Psoas muscle (tissue), 8 donors: ENCODE results near the gene ZNF180. TPM values are rescaled to one million over a fixed set of nuclear protein-coding genes. Genes with fewer than 3 reads are reported as not detected.

Experiments used
- ATAC-seq, 4 donors: fragments of 200-7000 bp; cut with Tn5 transposase; one replicate each; pipeline ENCODE4 v1.9.1; 2020; ENCODE audit warnings: moderate library complexity in 3 of 4, mild to moderate bottlenecking in 2 of 4
- DNase-seq, 2 donors: peaks; one replicate each; pipeline ENCODE4 v3.0.0-alpha.2; 2020
- H3K27ac ChIP-seq: fragments of 200-600 bp; one replicate; pipeline ENCODE4 v1.8.0; 2022
- H3K27me3 ChIP-seq, 3 donors: fragments of 200-600 bp in 1 of 3; one replicate each; pipeline versions ENCODE4 v1.6.1 to v1.8.0; 2013 to 2022; ENCODE audit warnings: low read length in 2 of 3, mild to moderate bottlenecking in 2 of 3, moderate library complexity in 1 of 3; ENCODE audit not compliant: insufficient read depth in 3 of 3
- H3K36me3 ChIP-seq, 2 donors: fragments of 200-600 bp in 1 of 2; one replicate each; pipeline versions ENCODE4 v1.6.1 to v1.8.0; 2013 to 2022; ENCODE audit warnings: low read depth in 1 of 2, mild to moderate bottlenecking in 1 of 2, moderate library complexity in 1 of 2; ENCODE audit not compliant: insufficient read depth in 1 of 2
- H3K4me1 ChIP-seq: fragments of 200-600 bp; one replicate; pipeline ENCODE4 v1.8.0; 2022
- H3K4me3 ChIP-seq: fragments of 200-600 bp; one replicate; pipeline ENCODE4 v1.8.0; 2022; ENCODE audit warnings: mild to moderate bottlenecking
- H3K9me3 ChIP-seq: fragments of 200-600 bp; one replicate; pipeline ENCODE4 v1.8.0; 2022
- CTCF ChIP-seq: fragments of 200-600 bp; IDR thresholded peaks from one replicate; pipeline ENCODE4 v1.8.0; 2022; ENCODE audit warnings: antibody characterized with exemption
- WGBS, 3 donors: extraction: QIAGEN DNeasy Blood & Tissue Kit; methylation state at CpG; one replicate each; pipeline versions ENCODE4 v1.1.6 to v1.1.7; 2013; 5-methylcytosine and 5-hydroxymethylcytosine counted together
- intact Hi-C, 2 donors: fragments of 100-400 bp; cut with DNase I; formaldehyde crosslinking; loops; one replicate each; pipeline versions ENCODE4 v1.11.0 to v1.14.2; 2022
- polyA plus RNA-seq, 3 donors: library from polyadenylated mRNA; stranded (reverse); fragments of 200-250 nt; gene quantifications; one replicate each; pipeline ENCODE4 v1.2.3, GENCODE V29; 2013
- total RNA-seq, 4 donors: library from RNA; stranded (reverse); fragmentation: NEBNext Ultra II Directional in 2 of 4; extraction: Animal tissue kit (Norgen Biotek cat#: 25700) in 2 of 4; gene quantifications; one replicate each; pipeline versions ENCODE4 v1.2.1 to v1.2.4, GENCODE V29; 2021 to 2023
- donor health status: healthy with polysubstance abuse.
- donor health status: DM: no; HTN: no; CAD: no; lungs with moderate emphysema.
- donor health status: Bipolar disorder and iron deficiency.
- donor health status: healthy.
- donor health status: DM: yes; HTN: yes; CAD: no.
- donor health status: DM: no; HTN: no; CAD: no.
- donor health status: DM: no; HTN: no; CAD: no.
- donor health status: DM: yes; HTN: yes; CAD: no.

ZNF180 gene
- total and polyA plus RNA-seq, 7 donors: 1.9 to 3.8 (median 2.6) TPM

GRCh38 chr19:44521370-44521769, 21.0 kb upstream of the ZNF180 start:
- ATAC-seq: no peak
- no peak for DNase-seq
- Histone ChIP-seq H3K4me1 (no peaks in the 10 kb centered on the region), H3K36me3 (no peaks in the 10 kb centered on the region), H3K9me3 (no peaks in the 10 kb centered on the region), H3K4me3 (no peak overlapping the region), H3K27ac (no peak overlapping the region), H3K27me3 (peaks cover 0 to 3% (median 0%) of the 10 kb centered on the region in 3 donors)
- intact Hi-C loops: no loop called here
- TF ChIP-seq CTCF: no peak
- 84 to 93% (median 92%) methylated on average over 2 of the region's 2 CpGs for WGBS, 3 donors

DNA sequence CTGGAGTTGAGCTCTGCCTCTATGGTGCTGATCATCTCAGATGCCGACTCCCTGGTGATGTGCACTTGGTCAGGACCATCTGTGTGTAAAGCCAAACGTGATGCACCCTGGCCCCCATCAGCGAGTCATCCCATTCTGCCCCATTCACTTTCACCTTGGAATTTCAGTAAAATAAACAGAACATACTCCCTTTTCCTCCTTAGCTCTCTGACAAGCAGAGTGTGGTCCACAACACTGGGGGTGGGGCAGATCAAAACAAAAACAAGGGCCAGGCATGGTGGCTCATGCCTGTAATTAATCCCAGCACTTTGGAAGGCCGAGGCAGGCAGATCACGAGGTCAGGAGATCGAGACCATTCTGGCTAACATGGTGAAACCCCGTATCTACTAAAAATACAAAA, 16.8 kb upstream of the ZNF180 start:
- no peaks in the 10 kb centered on the region for H3K36me3 ChIP-seq
- DNase-seq (no peak), ATAC-seq (no peak)
- H3K4me1 ChIP-seq: no peaks in the 10 kb centered on the region
- H3K9me3 ChIP-seq: no peaks in the 10 kb centered on the region
- peaks cover 0 to 3% (median 0%) of the 10 kb centered on the region in 3 donors for H3K27me3 ChIP-seq
- no peak for TF ChIP-seq CTCF
- intact Hi-C loops: no loop called here
- no peak overlapping the region for H3K4me3 ChIP-seq
- 69 to 74% (median 71%) methylated on average over 7 of the region's 7 CpGs for WGBS, 3 donors
- no peak overlapping the region for H3K27ac ChIP-seq

DNA sequence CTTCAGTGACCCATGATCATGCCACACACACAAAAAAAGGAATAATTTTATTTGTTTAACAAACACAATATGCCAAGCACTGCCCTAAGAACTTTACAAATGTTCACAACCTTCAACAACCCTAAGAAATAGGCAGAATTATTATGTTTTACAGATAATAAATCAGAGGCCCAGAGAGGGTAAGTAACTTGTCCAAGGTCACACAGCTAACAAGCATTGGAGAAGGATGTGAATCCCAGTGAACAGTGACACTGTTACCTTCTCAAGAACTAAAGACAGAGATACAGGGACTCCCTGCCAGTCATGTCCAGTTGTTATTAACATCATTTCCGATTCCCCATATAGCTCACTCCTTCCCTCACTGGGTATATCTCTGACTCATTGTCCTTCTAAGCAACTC, 15.6 kb upstream of the ZNF180 start:
- no peak for TF ChIP-seq CTCF

DNA sequence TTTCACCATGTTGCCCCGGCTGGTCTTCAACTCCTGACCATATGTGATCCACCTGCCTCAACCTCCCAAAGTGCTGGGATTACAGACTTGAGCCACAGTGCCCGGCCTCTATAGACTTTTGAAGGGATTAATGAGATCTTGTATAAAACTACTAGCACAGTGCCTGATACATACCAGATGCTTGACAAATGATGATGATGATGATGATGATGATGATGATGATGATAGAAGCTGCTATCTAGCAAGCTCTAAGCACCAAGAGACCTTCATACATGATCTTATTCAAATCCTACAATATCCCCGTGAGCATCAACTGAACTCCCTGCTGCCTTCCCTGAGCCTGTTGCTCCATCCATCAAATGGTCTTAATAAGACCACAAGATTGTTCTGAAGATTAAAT, 14.7 kb upstream of the ZNF180 start:
- intact Hi-C loops: no loop called here
- Histone ChIP-seq H3K9me3 (no peaks in the 10 kb centered on the region), H3K4me1 (no peaks in the 10 kb centered on the region), H3K27ac (no peak overlapping the region), H3K27me3 (peaks cover 0 to 3% (median 0%) of the 10 kb centered on the region in 3 donors), H3K36me3 (no peaks in the 10 kb centered on the region), H3K4me3 (no peak overlapping the region)
- TF ChIP-seq CTCF: no peak
- no peak for DNase-seq
- no peak for ATAC-seq
- WGBS, 3 donors: 79 to 81% (median 80%) methylated on average over 3 of the region's 3 CpGs

More for the DNA sequence above, 15.6 kb upstream of the ZNF180 start:
- Histone ChIP-seq H3K27me3 (peaks cover 0 to 3% (median 0%) of the 10 kb centered on the region in 3 donors), H3K36me3 (no peaks in the 10 kb centered on the region), H3K4me1 (no peaks in the 10 kb centered on the region), H3K4me3 (no peak overlapping the region), H3K27ac (no peak overlapping the region), H3K9me3 (no peaks in the 10 kb centered on the region)
- intact Hi-C loops: no loop called here
- DNase-seq (no peak), ATAC-seq (no peak)
- WGBS, 3 donors: 95 to 98% (median 96%) methylated on average over 1 of the region's 1 CpG
